Measurements from ENCODE around the gene DOLPP1.

DOLPP1 gene, protein sequence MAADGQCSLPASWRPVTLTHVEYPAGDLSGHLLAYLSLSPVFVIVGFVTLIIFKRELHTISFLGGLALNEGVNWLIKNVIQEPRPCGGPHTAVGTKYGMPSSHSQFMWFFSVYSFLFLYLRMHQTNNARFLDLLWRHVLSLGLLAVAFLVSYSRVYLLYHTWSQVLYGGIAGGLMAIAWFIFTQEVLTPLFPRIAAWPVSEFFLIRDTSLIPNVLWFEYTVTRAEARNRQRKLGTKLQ

GRCh38 chr9:129080601-129081387 lies at the start of gene DOLPP1:
DOLPP1 (plus strand) TSS chr9:129081111; CDS start chr9:129081132, 21 bp downstream.
- in situ Hi-C loops (cut with HindIII; ENCODE audit: low sequenced_read_pairs): loop anchor here (5.0 to 10.0 kb wide), 3 partner anchors 43 to 496 kb away; partner anchors contain the start of gene MIGA2

DNA sequence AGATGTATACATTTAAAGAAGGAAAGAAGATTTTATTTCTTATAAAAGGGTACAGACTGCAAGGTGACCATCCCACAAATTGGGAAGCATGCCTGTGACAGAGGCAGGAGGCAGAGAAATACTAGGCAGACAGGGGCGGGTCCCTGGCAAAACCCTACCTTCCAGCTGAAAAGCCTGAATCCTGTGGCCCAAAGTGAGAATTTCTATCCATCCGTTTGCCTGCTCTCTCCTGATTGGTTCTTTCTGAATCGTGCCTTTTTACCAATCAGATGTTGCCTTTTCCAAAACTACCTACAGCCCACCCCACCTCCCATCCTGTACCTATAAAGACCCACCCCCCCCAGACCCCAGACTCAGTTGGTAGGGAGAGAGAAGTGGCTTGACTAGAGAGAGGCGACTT lies 49.4 kb upstream of the DOLPP1 start:
- in situ Hi-C loops (cut with HindIII; ENCODE audit: low sequenced_read_pairs): loop anchor here (10.0 kb wide), 1 partner anchor 97 kb away; no protein-coding TSS in a partner anchor

GRCh38 chr9:129032541-129033159 lies 48.3 kb upstream of the DOLPP1 start:
- in situ Hi-C loops (cut with HindIII; ENCODE audit: low sequenced_read_pairs): loop anchor here (10.0 kb wide), 1 partner anchor 98 kb away; no protein-coding TSS in a partner anchor

DNA sequence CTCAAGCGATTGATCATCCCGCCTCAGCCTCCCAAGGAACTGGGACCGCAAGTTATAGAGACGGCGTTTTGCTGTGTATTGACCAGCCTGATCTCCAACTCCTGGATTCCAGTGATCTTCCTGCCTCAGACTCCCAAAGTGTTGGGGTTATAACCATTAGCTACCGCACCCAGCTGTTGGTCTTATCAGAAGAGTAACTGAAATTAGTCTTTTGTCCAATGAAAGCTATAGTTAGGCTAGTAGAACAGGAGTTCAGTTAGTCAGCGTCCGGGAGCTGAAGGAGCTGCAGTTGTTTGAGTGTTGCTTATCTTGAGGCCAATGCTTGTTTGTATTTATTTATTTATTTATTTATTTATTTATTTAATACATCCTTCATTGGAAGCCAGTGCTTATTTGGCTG lies 47.7 kb upstream of the DOLPP1 start:
- in situ Hi-C loops (cut with HindIII; ENCODE audit: low sequenced_read_pairs): loop anchor here (10.0 kb wide), 1 partner anchor 98 kb away; no protein-coding TSS in a partner anchor

- in situ Hi-C loops (cut with HindIII; ENCODE audit: low sequenced_read_pairs): loop anchor here (5.0 to 10.0 kb wide), 4 partner anchors 46 to 229 kb away; partner anchors contain the start of gene DOLPP1
Observed at GRCh38 chr9:129035838-129036237, 45.1 kb upstream of the DOLPP1 start.

GRCh38 chr9:129036241-129036922 lies 44.5 kb upstream of the DOLPP1 start, which contains the start of gene MIGA2:
MIGA2 (plus strand) TSS chr9:129036626; CDS start chr9:129040595, 3,969 bp downstream.
- in situ Hi-C loops (cut with HindIII; ENCODE audit: low sequenced_read_pairs): loop anchor here (5.0 to 10.0 kb wide), 4 partner anchors 46 to 229 kb away; partner anchors contain the start of gene DOLPP1

- in situ Hi-C loops (cut with HindIII; ENCODE audit: low sequenced_read_pairs): loop anchor here (5.0 to 10.0 kb wide), 4 partner anchors 45 to 230 kb away; partner anchors contain the start of gene DOLPP1
Observed at GRCh38 chr9:129036923-129037766, 43.8 kb upstream of the DOLPP1 start.

- in situ Hi-C loops (cut with HindIII; ENCODE audit: low sequenced_read_pairs): loop anchor here (5.0 to 10.0 kb wide), 4 partner anchors 45 to 230 kb away; partner anchors contain the start of gene DOLPP1
Observed at GRCh38 chr9:129037767-129038098, 43.2 kb upstream of the DOLPP1 start.

- in situ Hi-C loops (cut with HindIII; ENCODE audit: low sequenced_read_pairs): loop anchor here (5.0 to 10.0 kb wide), 4 partner anchors 44 to 231 kb away; partner anchors contain the start of gene DOLPP1
Observed at GRCh38 chr9:129038109-129038852, 42.6 kb upstream of the DOLPP1 start.

DNA sequence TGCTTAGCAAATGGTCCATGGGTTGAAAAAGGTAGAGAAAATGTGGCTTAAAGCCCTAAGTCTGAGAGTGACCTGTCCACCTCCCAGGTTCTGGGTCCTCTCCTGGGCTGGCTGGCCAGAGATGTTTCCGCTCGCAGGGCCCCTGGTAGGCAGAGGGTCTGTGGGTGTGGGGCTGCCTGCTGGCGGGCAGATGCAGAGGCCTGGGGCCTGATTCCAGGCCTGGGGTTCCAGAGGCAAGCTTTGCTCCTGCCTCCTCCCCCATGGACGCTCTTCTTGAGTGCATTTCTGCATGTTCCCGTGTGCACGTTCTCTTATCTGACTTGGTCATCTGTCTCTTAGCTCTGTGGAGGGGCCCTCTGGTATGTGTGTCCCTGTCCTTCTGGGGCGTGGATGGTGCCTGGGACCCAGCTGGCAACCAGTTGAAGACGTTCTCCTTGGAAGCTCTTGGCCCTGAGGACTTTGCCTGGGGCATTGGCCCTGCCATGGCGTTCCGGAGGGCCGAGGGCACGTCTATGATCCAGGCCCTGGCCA lies 40.7 kb upstream of the DOLPP1 start:
- in situ Hi-C loops (cut with HindIII; ENCODE audit: low sequenced_read_pairs): loop anchor here (10.0 kb wide), 1 partner anchor 175 kb away; no protein-coding TSS in a partner anchor

GRCh38 chr9:129042016-129042415 lies 38.9 kb upstream of the DOLPP1 start:
- in situ Hi-C loops (cut with HindIII; ENCODE audit: low sequenced_read_pairs): loop anchor here (10.0 kb wide), 1 partner anchor 177 kb away; no protein-coding TSS in a partner anchor

- in situ Hi-C loops (cut with HindIII; ENCODE audit: low sequenced_read_pairs): no loop called here
Observed at GRCh38 chr9:129052592-129052991, 28.3 kb upstream of the DOLPP1 start.

DNA sequence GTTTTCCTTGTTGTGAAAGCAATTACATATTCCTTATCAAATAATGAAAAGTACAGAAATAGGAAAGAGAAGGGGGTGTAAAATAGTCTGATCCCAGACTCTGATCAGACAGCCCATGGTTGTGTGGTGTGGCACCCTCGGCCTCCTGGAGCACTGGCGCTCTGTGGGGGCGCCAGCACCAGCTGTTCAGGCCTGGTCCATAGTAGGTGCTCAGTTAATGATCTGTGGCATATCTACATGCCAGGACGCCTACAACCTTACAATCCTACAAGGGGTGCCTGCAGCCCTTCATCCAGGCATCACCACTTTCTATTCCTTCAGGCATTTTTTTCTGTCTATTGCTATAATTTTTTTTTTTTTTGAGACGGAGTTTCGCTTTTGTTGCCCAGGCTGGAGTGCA lies 27.9 kb upstream of the DOLPP1 start:
- in situ Hi-C loops (cut with HindIII; ENCODE audit: low sequenced_read_pairs): no loop called here

DNA sequence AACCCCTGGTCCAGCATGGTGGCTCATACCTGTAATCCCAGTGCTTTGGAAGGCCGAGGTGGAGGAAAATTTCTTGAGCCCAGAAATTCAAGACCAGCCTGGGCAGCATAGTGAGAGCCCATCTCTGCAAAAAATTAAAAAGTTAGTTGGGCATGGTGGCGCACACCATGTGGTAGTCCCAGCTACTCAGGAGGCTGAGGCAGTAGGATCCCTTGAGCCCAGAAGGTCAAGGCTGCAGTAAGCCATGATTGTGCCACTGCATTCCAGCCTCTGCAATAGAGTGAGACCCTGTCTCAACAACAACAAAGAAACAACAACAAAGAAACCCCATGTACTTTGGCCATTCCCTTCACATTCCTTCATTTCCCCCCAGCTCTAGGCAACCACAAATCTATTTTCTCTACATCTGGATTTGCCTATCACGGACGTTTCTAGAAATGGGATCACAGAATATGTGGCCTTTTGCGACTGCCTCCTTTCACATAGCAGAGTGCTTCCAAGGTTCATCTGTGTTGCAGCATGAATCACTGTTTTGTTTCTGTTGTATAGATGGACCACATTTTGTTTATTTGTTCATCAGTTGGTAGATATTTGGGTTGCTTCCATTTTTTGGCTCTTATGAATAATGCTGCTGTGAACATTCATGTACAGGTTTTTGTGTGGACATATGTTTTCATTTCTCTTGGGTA lies 26.6 kb upstream of the DOLPP1 start:
- in situ Hi-C loops (cut with HindIII; ENCODE audit: low sequenced_read_pairs): no loop called here

- in situ Hi-C loops (cut with HindIII; ENCODE audit: low sequenced_read_pairs): no loop called here
Observed at GRCh38 chr9:129058965-129059795, 21.7 kb upstream of the DOLPP1 start.

DNA sequence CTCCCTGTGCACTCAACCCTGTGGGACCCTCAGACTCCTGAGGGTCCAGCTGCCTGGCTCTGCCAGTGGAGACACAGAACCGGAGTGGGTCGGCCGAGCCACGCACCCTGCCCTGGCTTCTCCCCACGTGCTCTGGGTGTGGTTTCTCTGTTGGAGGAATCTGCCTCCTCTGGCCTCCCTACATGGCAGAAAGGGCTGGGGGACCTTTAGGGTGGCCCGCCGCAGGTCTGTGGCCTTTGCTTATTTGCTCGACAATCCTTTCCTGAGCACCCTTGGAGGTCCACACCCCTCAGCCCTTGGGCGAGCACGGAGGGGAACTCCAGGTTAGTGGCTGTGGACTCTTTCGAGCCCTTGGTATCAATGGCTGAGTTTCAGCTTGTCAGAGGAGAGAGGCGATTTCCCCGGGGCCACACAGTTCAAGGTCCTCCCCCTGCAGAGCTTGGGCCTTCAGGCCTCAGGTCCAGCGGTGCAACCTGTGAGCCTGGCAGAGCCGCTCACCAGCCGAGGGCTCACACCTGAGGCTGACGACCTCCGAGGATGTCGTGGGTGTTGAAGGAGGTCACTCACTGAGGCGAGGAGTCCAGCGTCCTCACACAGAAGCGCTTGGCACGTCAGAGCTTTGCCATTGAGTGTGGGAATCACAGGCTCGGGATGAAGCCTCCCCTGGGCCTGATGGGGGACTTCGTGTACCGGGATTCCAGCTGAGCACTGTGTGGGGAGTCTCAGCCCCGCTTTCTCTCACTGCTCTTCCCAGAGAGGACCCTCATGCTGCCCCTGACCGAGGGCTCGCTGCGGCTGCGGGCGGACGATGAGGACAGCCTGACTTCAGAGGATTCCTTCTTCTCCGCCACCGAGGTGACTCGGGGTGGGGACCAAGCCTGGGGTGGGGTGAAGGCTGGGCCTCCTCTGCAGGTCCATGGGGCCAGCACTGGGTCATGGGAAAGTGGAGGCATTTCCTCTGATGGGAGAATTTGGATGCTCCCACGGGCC lies 20.8 kb upstream of the DOLPP1 start:
- in situ Hi-C loops (cut with HindIII; ENCODE audit: low sequenced_read_pairs): no loop called here
